Measurements from ENCODE around the gene WDR36.

Gene WDR36

GRCh38 chr5:111106320-111106948 lies 14.3 kb downstream of the WDR36 start:
- no peak overlapping the region for H3K27ac ChIP-seq
- TF ChIP-seq ZFX (IDR thresholded peaks at IDR 0.05; ENCODE audit: borderline replicate concordance) (no peak), CTCF (IDR thresholded peaks at IDR 0.05) (no peak)

DNA sequence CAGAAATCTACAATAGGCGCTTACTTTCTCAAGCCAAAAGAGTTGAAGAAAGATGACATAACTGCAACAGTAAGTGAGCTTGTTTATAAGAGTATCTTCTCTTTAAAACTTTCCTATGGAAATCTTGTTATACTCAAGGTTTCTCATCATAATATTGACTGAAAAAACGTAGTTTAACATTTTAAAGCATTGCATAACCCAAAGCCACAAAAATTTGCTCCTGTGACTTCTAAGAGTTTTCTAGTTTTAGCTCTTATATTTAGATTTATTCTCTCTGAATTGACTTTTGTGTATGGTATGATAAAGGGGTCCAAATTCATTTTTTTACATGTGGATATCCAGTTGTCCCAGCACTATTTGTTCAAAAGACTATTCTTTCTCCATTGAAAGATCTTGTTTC lies 15.2 kb downstream of the WDR36 start:
- TF ChIP-seq CTCF (IDR thresholded peaks at IDR 0.05) (no peak), ZFX (IDR thresholded peaks at IDR 0.05; ENCODE audit: borderline replicate concordance) (no peak)
- H3K27ac ChIP-seq: no peak overlapping the region

- TF ChIP-seq ZFX (IDR thresholded peaks at IDR 0.05; ENCODE audit: borderline replicate concordance) (no peak), CTCF (IDR thresholded peaks at IDR 0.05) (no peak)
- no peak overlapping the region for H3K27ac ChIP-seq
Measured at GRCh38 chr5:111111956-111112355, 19.8 kb downstream of the WDR36 start.

DNA sequence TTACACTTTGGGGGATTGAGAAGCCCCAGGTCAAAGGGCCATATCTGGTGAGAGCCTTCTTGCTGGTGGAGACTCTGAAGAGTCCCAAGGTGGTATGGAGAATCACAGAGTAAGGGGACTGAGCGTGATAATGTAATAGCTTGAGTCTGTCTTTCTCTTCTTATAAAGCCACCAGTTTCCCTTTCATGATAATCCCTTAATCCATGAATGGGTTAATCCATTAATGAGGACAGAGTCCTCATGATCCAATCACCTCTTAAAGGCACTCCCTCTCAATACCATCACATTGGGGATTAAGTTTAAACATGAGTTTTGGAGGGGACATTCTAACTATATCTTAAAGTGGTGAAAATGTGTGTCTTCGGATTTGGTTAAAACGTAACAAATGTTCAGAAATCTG lies 21.5 kb downstream of the WDR36 start:
- no peak overlapping the region for H3K27ac ChIP-seq
- TF ChIP-seq CTCF (IDR thresholded peaks at IDR 0.05): no peak
- no peak for TF ChIP-seq ZFX (IDR thresholded peaks at IDR 0.05; ENCODE audit: borderline replicate concordance)

DNA sequence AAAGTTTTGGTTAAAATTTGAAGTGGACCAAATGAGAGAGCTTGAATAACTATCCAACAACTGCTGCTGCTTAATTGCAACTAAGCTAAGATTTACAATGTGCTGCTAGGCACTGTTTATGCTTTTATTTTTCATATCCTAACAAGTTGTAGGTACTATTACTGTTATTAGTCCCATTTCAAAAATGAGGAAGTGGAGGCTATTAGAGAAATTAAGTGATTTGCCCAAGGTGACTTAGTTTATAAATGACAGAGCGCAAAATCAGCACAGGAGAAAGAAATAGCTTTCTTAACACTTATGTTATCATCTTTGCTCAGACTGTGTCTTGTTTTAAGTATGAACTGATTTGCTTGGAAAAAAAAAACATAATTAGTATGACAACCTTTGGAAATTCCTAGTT lies 23.1 kb downstream of the WDR36 start:
- H3K27ac ChIP-seq: no peak overlapping the region
- TF ChIP-seq CTCF (IDR thresholded peaks at IDR 0.05) (no peak), ZFX (IDR thresholded peaks at IDR 0.05; ENCODE audit: borderline replicate concordance) (no peak)

GRCh38 chr5:111116550-111116949 lies 24.4 kb downstream of the WDR36 start:
- TF ChIP-seq ZFX (IDR thresholded peaks at IDR 0.05; ENCODE audit: borderline replicate concordance) (no peak), CTCF (IDR thresholded peaks at IDR 0.05) (no peak)
- H3K27ac ChIP-seq: no peak overlapping the region

DNA sequence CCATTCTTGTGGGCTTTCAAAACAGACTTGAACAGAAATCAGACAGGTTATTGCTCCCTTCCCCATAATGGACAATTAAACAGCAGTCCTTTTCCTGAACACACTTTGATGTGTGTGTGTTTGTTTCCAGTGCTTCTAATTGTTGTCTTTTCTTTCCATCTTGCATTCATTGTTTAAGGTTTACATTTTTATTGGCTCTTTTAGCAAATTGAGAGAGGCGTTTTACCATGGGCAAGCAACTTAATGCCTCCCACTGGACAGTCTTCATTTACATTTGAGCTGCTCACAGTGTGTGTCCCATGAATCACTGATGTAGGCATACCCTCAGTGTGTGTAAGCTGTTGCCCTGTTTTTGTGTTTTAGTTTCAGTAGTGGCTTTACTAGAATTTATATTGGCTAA lies 25.0 kb downstream of the WDR36 start:
- H3K27ac ChIP-seq: no peak overlapping the region
- TF ChIP-seq CTCF (IDR thresholded peaks at IDR 0.05) (no peak), ZFX (IDR thresholded peaks at IDR 0.05; ENCODE audit: borderline replicate concordance) (no peak)
